HepG2 (cell line): Measurements from ENCODE around the gene CTRL. TPM values are rescaled to one million over a fixed set of nuclear protein-coding genes. Genes with fewer than 3 reads are reported as not detected.

Experiments
- ATAC-seq: fragments of 200-7000 bp; cut with Tn5 transposase; 3 replicates; pipeline ENCODE4 v1.9.1; 2020; ENCODE audit warnings: mild to moderate bottlenecking, moderate library complexity
- BruUV-seq: library from RNA; stranded (reverse); fragments of 400-500 nt; replicated peaks from 2 replicates; lab custom pipeline; 2021; lab: Mats Ljungman, UMichigan
- CTCF ChIA-PET: fragments of 300-600 bp; formaldehyde crosslinking; extraction: SDS; loops from one replicate; lab custom pipeline; 2021; ENCODE audit warnings: low total read pairs, inconsistent platforms, low intra/inter-chr PET ratio; lab: Yijun Ruan, JAX
- POLR2A ChIA-PET: fragments of 350-600 bp; sonication (Branson Sonifier 250); formaldehyde crosslinking; loops from one replicate; lab custom pipeline; 2020; ENCODE audit warnings: antibody characterized with exemption, inconsistent platforms; lab: Yijun Ruan, JAX
- DNase-seq: peaks from one replicate; pipeline ENCODE4 v3.0.0-alpha.2; 2015; ENCODE audit warnings: low spot score
- FAIRE-seq: peaks from 3 replicates; lab custom pipeline; 2011; peaks lifted over from hg19 to GRCh38; lab: Jason Lieb, UNC
- H2AFZ ChIP-seq: one replicate; pipeline ENCODE4 v1.6.1; 2011; ENCODE audit warnings: low read length, inconsistent platforms
- H3K27ac ChIP-seq: fragments of 300-600 bp; 3 replicates; pipeline ENCODE4 v1.8.0; 2011; ENCODE audit warnings: mixed run types, mild to moderate bottlenecking, mixed read lengths, low read length, inconsistent platforms; ENCODE audit not compliant: insufficient read depth; ENCODE audit errors: extremely low read length
- H3K27me3 ChIP-seq, 2 experiments: fragments of 200-600 bp in 1 of 2; 2 replicates in 1 of 2; 3 replicates in 1 of 2; pipeline versions ENCODE4 v1.6.0 to v1.8.0; 2011; ENCODE audit warnings: low read length in 2 of 2, mild to moderate bottlenecking in 2 of 2, moderate library complexity in 2 of 2, inconsistent platforms in 1 of 2; ENCODE audit not compliant: insufficient read depth in 2 of 2, control insufficient read depth in 1 of 2
- H3K36me3 ChIP-seq, 2 experiments: fragments of 200-600 bp in 1 of 2; replicated peaks in 1 of 2; 2 replicates in 1 of 2; 3 replicates in 1 of 2; pipeline versions ENCODE4 v1.5.1 to v1.8.0; 2011; ENCODE audit warnings: low read length in 2 of 2, inconsistent platforms in 1 of 2; ENCODE audit not compliant: insufficient read depth in 2 of 2, control insufficient read depth in 1 of 2
- H3K4me1 ChIP-seq: 2 replicates; pipeline ENCODE4 v1.5.1; 2012; ENCODE audit warnings: low read length, inconsistent platforms; ENCODE audit not compliant: insufficient read depth
- H3K4me2 ChIP-seq: 2 replicates; pipeline ENCODE4 v1.6.0; 2011; ENCODE audit warnings: low read depth, low read length, inconsistent platforms
- H3K4me3 ChIP-seq, 3 experiments: fragments of 200-600 bp in 1 of 3; sonication (generic), shearing (Covaris generic) in 1 of 3; replicated peaks in 1 of 3; 2 replicates each; pipeline ENCODE4 v1.5.1; 2011 to 2016; ENCODE audit warnings: low read length in 3 of 3, inconsistent platforms in 2 of 3, low read depth in 2 of 3, mild to moderate bottlenecking in 2 of 3, control low read depth in 1 of 3, mixed read lengths in 1 of 3; ENCODE audit not compliant: insufficient read depth in 1 of 3
- H3K79me2 ChIP-seq: one replicate; pipeline ENCODE4 v1.6.1; 2011; ENCODE audit warnings: low read length, inconsistent platforms; ENCODE audit not compliant: insufficient read depth
- H3K9ac ChIP-seq: 2 replicates; pipeline ENCODE4 v1.6.0; 2011; ENCODE audit warnings: mild to moderate bottlenecking, low read depth, low read length, inconsistent platforms; ENCODE audit not compliant: insufficient read depth
- H3K9me3 ChIP-seq: 2 replicates; pipeline ENCODE4 v1.5.1; 2012; ENCODE audit warnings: mild to moderate bottlenecking, low read length
- H4K20me1 ChIP-seq: 2 replicates; pipeline ENCODE4 v1.6.0; 2011; ENCODE audit warnings: inconsistent platforms, mild to moderate bottlenecking, low read length, moderate library complexity; ENCODE audit not compliant: insufficient read depth
- ARID4A ChIP-seq: sonication (generic); formaldehyde crosslinking; IDR thresholded peaks from 2 replicates; pipeline ENCODE4 v1.5.0; 2020; ENCODE audit warnings: mild to moderate bottlenecking, missing genetic modification reagents, borderline replicate concordance
- ATAD3A ChIP-seq: sonication (generic); formaldehyde crosslinking; IDR thresholded peaks from 2 replicates; pipeline ENCODE4 v1.4.0; 2020; ENCODE audit warnings: missing genetic modification reagents
- BHLHE40 ChIP-seq: IDR thresholded peaks from 2 replicates; pipeline ENCODE4 v1.6.1; 2011; ENCODE audit warnings: low read length, improper control_type of control experiment
- DRAP1 ChIP-seq: IDR thresholded peaks from 2 replicates; pipeline ENCODE4 v1.6.1; 2016; ENCODE audit warnings: missing genetic modification reagents, missing compliant biosample characterization
- HCFC1 ChIP-seq: fragments of 150-350 bp; IDR thresholded peaks from 2 replicates; pipeline ENCODE4 v1.6.1; 2014; ENCODE audit warnings: low read depth, low read length
- HDAC2 ChIP-seq: sonication (generic); formaldehyde crosslinking; IDR thresholded peaks from 2 replicates; pipeline ENCODE4 v1.4.0; 2020; ENCODE audit warnings: missing genetic modification reagents
- HNRNPUL1 ChIP-seq: fragments of 200-400 bp; formaldehyde crosslinking; IDR thresholded peaks from 2 replicates; pipeline ENCODE4 v1.6.1; 2017; ENCODE audit warnings: low read depth, mild to moderate bottlenecking, low read length, moderate library complexity
- PTBP1 ChIP-seq: fragments of 200-400 bp; formaldehyde crosslinking; IDR thresholded peaks from 2 replicates; pipeline ENCODE4 v1.6.1; 2018; ENCODE audit warnings: low read length, low read depth; ENCODE audit not compliant: poor library complexity, severe bottlenecking
- SALL1 ChIP-seq: sonication (generic); formaldehyde crosslinking; IDR thresholded peaks from 2 replicates; pipeline ENCODE4 v1.8.0; 2022; ENCODE audit warnings: mild to moderate bottlenecking, missing genetic modification reagents
- TBL1XR1 ChIP-seq: fragments of 150-350 bp; IDR thresholded peaks from 2 replicates; pipeline ENCODE4 v1.6.1; 2014; ENCODE audit warnings: borderline replicate concordance, low read length; ENCODE audit not compliant: partially characterized antibody
- TCF7 ChIP-seq: sonication (generic); IDR thresholded peaks from 2 replicates; pipeline ENCODE4 v1.6.1; 2016; ENCODE audit warnings: antibody characterized with exemption, low read depth
- TRAFD1 ChIP-seq: sonication (generic); formaldehyde crosslinking; IDR thresholded peaks from 2 replicates; pipeline ENCODE4 v1.5.1; 2020; ENCODE audit warnings: missing genetic modification reagents, mild to moderate bottlenecking, borderline replicate concordance
- ZBTB38 ChIP-seq: sonication (generic); formaldehyde crosslinking; IDR thresholded peaks from 2 replicates; pipeline ENCODE4 v1.5.1; 2020; ENCODE audit warnings: mild to moderate bottlenecking, missing genetic modification reagents
- ZC3H4 ChIP-seq: sonication (generic); formaldehyde crosslinking; IDR thresholded peaks from 2 replicates; pipeline ENCODE4 v1.4.0; 2020; ENCODE audit warnings: missing genetic modification reagents, borderline replicate concordance
- ZNF362 ChIP-seq: sonication (generic); formaldehyde crosslinking; IDR thresholded peaks from 2 replicates; pipeline ENCODE4 v1.4.0; 2020; ENCODE audit warnings: missing genetic modification reagents, mild to moderate bottlenecking, borderline replicate concordance
- ZNF850 ChIP-seq: sonication (generic); formaldehyde crosslinking; conservative IDR thresholded peaks from 2 replicates; pipeline ENCODE4 v1.9.0; 2021; ENCODE audit warnings: mild to moderate bottlenecking, missing genetic modification reagents
- WGBS: methylation state at CpG from one replicate; pipeline ENCODE4 v1.1.6; 2017; ENCODE audit warnings: low lambda C conversion rate; 5-methylcytosine and 5-hydroxymethylcytosine counted together
- in situ Hi-C: cut with HindIII; loops from 2 replicates; pipeline ENCODE4 v1.10.0; 2017; ENCODE audit warnings: low pct_unique_long_range_greater_than_20kb; ENCODE audit not compliant: extremely low pct_ligation_motif_present
- intact Hi-C: fragments of 100-400 bp; cut with micrococcal nuclease; formaldehyde crosslinking; loops from one replicate; pipeline ENCODE4 v1.10.0; 2022; ENCODE audit not compliant: unreplicated experiment
- polyA plus RNA-seq, 8 experiments: library from polyadenylated mRNA; depleted of rRNA in 3 of 8; stranded (reverse) in 7 of 8; unstranded in 1 of 8; fragments of >200 nt; fragmentation: Illumina TruSeq in 4 of 8; extraction: Trizol in 4 of 8; gene quantifications; 2 replicates each; pipeline versions ENCODE4 v1.2.1 to v1.2.3, GENCODE V29; 2011 to 2016; ENCODE audit warnings: low read depth in 4 of 8, missing spikeins in 1 of 8, mixed read lengths in 1 of 8; ENCODE audit not compliant: insufficient read depth in 1 of 8
- total RNA-seq, 5 experiments: library from RNA; depleted of rRNA; stranded (reverse); fragments of >200 nt; fragmentation: Illumina TruSeq; extraction: Trizol; gene quantifications; 2 replicates each; pipeline ENCODE4 v1.2.3, GENCODE V29; 2016; ENCODE audit warnings: low read depth in 1 of 5

CTRL gene
- total and polyA plus RNA-seq, 2 of the 13 experiments (the other 11 are each of a cell fraction or from before 2014, with no cell fraction given), result 1.9 to 2.7 TPM

GRCh38 chr16:67883146-67883871 is 48.4 kb downstream of the CTRL start:
- Histone ChIP-seq H3K4me2 (peak overlapping the region; percentile 8; the same call in 1 of the 2 replicates), H3K4me1 (peaks cover 31% of the 10 kb centered on the region), H3K36me3 (peaks cover 47 to 72% of the 10 kb centered on the region in 2 experiments), H2AFZ (no peak overlapping the region), H3K9me3 (no peaks in the 10 kb centered on the region), H3K4me3 (no peak overlapping the region), H3K9ac (no peak overlapping the region), H4K20me1 (no peaks in the 10 kb centered on the region), H3K27me3 (no peaks in the 10 kb centered on the region), H3K27ac (peak overlapping the region; percentile 36), H3K79me2 (no peaks in the 10 kb centered on the region)
- no TSS peak for BruUV-seq
- FAIRE-seq (peak; percentile 77), DNase-seq (peak; percentile 67), ATAC-seq (peak; percentile 73)
- ChIA-PET POLR2A (interaction anchor here (1.2 to 3.3 kb wide), 8 partner anchors 10 to 157 kb away, joined by 3 to 22 read pairs (median 4); partner anchors contain the start of genes LCAT, PSKH1 and PSMB10), CTCF (interaction anchor here (1.2 to 5.3 kb wide), 9 partner anchors 33 to 211 kb away, joined by 3 to 63 read pairs (median 8); partner anchors contain the start of gene THAP11)
- intact Hi-C loops, result loop anchor here (1.0 to 5.0 kb wide), 2 partner anchors 45 to 159 kb away; no protein-coding TSS in a partner anchor
- 47% methylated on average over 6 of the region's 6 CpGs for WGBS
- in situ Hi-C loops, result loop anchor here (10.0 kb wide), 1 partner anchor 161 kb away; no protein-coding TSS in a partner anchor
- TF ChIP-seq TRAFD1 (CRISPR knock-in tag) (no peak), ZBTB38 (peak; percentile 4; the same call in 1 of the 2 replicates), HDAC2 (CRISPR knock-in tag) (no peak), ZC3H4 (CRISPR knock-in tag) (no peak), ZNF362 (CRISPR knock-in tag) (no peak), TCF7 (no peak), DRAP1 (no peak), PTBP1 (no peak), HNRNPUL1 (no peak), ATAD3A (CRISPR knock-in tag) (no peak), HCFC1 (no peak), ZNF850 (no peak), TBL1XR1 (no peak), SALL1 (CRISPR knock-in tag) (no peak), BHLHE40 (peak; percentile 60; the same call in 1 of the 2 replicates), ARID4A (peak; percentile 22; the same call in 1 of the 2 replicates)
